22Rv1 (cell line): Measurements from ENCODE around the gene SGK1.

Experiments used
- ZFX ChIP-seq: fragments of 450-650 bp; IDR thresholded peaks from 2 replicates; pipeline ENCODE4 v1.6.1; 2017; ENCODE audit warnings: antibody characterized with exemption, borderline replicate concordance
- TF ChIP-seq, protein P1 (sequence below): fragments of 450-650 bp; IDR thresholded peaks from 2 replicates; pipeline ENCODE4 v1.5.1; 2017; ENCODE audit warnings: mild to moderate bottlenecking

DNA sequence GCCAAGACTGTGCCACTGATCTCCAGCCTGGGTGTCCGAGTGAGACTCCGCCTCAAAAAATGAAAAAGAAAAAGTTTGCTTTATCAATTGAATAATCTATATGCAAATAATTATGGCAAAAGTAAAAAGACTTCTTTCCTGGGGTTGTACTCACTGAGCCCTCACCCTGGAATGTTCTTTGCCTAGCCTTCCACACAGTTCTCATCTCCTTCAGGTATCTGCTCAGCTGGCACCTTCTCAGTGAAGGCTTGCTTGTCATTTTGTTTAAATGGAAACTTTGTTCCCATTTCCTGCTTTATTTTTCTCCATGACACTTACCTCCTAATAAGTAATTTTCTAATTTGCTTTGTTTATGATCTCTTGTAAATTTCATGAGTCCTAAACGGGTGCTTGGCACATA is 96.7 kb downstream of the SGK1 start:
- TF ChIP-seq, protein P1, sequence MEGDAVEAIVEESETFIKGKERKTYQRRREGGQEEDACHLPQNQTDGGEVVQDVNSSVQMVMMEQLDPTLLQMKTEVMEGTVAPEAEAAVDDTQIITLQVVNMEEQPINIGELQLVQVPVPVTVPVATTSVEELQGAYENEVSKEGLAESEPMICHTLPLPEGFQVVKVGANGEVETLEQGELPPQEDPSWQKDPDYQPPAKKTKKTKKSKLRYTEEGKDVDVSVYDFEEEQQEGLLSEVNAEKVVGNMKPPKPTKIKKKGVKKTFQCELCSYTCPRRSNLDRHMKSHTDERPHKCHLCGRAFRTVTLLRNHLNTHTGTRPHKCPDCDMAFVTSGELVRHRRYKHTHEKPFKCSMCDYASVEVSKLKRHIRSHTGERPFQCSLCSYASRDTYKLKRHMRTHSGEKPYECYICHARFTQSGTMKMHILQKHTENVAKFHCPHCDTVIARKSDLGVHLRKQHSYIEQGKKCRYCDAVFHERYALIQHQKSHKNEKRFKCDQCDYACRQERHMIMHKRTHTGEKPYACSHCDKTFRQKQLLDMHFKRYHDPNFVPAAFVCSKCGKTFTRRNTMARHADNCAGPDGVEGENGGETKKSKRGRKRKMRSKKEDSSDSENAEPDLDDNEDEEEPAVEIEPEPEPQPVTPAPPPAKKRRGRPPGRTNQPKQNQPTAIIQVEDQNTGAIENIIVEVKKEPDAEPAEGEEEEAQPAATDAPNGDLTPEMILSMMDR, result no peak
- no peak for TF ChIP-seq ZFX
